Coronary artery (tissue), 2 donors: ENCODE data around the gene SUPT4H1.

Experiments used
- DNase-seq: peaks from one replicate; pipeline ENCODE4 v3.0.0-alpha.2; 2017; ENCODE audit warnings: low spot score
- H3K27ac ChIP-seq, 2 donors: fragments of 200-600 bp; sonication (generic); one replicate each; pipeline ENCODE4 v1.5.1; 2016 to 2019
- H3K4me3 ChIP-seq: fragments of 200-600 bp; sonication (generic); 2 replicates; pipeline ENCODE4 v1.5.1; 2016; ENCODE audit warnings: mild to moderate bottlenecking, moderate library complexity
- TF ChIP-seq, protein P1 (sequence below): fragments of 200-600 bp; sonication (generic); IDR thresholded peaks from one replicate; pipeline ENCODE4 v1.5.1; 2019; ENCODE audit warnings: antibody characterized with exemption

The SUPT4H1 gene

DNA sequence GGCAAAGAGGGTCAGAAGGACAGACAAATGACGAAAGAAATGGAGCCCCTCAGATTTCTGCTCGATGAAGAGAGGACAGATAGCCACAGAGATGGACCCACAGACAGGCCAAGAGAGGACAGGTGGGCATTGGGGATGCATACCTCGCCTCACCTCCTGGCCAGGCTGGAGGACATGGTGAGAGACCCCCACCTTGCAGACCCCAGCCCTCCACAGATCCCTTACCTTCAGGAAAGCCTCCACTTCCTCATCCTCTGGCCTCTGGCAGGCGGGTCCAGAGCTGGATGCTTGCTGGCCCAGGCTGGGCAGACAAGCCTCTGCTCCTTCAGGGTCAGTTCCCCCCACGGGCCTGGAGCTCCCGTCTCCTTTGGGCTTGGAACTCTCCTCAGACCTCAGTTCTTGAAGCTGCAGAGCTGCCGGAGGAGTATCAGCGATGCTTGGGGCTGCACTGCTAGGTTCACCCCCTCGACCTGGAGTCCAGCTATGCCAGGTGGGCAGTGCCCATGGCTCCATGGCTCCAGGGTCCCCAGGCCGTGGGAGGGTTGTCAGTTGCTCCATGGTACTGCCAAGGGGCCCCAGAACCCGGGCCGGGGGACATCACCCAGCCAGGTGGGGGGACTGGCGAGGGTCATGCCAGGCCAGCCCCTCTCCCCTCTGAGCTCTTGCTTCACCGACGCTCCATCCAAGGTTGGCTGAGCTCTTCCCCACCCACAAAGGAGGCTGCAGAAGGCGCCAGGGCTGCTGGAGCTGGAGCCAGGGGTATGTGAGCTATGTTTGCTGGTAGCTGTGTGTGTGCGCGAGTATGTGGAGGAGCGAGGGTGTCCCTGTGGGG lies 24.4 kb downstream of the SUPT4H1 start:
- no peak overlapping the region for H3K4me3 ChIP-seq
- DNase-seq = no peak
- TF ChIP-seq, protein P1, sequence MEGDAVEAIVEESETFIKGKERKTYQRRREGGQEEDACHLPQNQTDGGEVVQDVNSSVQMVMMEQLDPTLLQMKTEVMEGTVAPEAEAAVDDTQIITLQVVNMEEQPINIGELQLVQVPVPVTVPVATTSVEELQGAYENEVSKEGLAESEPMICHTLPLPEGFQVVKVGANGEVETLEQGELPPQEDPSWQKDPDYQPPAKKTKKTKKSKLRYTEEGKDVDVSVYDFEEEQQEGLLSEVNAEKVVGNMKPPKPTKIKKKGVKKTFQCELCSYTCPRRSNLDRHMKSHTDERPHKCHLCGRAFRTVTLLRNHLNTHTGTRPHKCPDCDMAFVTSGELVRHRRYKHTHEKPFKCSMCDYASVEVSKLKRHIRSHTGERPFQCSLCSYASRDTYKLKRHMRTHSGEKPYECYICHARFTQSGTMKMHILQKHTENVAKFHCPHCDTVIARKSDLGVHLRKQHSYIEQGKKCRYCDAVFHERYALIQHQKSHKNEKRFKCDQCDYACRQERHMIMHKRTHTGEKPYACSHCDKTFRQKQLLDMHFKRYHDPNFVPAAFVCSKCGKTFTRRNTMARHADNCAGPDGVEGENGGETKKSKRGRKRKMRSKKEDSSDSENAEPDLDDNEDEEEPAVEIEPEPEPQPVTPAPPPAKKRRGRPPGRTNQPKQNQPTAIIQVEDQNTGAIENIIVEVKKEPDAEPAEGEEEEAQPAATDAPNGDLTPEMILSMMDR = no peak
- no peak overlapping the region for H3K27ac ChIP-seq

DNA sequence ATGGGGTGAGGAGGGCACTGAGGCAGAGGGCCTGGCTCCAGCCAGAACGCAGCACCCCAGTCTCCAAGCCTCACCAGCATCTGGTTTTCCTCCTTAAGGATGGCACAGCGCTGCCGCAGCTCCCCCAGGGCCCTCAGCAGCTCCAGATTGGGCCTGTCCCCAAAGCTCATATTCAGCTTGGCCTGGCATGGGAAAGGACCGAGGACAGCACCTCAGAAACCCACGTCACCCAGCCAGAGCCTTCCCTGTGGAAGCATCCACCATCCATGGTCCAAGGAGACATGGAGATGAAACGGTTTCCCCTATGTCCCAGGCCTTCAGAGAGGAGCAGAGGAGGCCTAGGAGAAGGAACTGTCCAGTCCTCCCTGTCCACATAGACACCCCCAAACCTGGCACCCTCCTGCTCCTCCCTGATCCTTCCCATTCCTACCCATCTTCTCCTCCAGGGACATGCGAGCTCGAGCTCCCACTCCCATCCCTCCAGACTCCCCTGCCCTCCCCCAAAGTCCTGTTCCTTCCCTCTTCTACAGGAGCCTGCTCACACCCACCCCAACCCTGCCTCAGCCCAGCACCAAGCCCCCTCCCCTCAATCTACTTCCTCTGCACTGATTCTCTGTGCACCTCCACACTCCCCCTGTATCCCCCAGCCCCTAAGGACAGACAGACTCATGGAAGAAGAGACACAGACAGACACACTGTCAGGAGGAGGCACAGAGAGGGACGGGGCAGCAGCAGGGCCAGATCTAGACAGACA lies 25.2 kb downstream of the SUPT4H1 start:
- Histone ChIP-seq H3K4me3 (no peak overlapping the region), H3K27ac (no peak overlapping the region)
- TF ChIP-seq, protein P1 = no peak
- DNase-seq = no peak

DNA sequence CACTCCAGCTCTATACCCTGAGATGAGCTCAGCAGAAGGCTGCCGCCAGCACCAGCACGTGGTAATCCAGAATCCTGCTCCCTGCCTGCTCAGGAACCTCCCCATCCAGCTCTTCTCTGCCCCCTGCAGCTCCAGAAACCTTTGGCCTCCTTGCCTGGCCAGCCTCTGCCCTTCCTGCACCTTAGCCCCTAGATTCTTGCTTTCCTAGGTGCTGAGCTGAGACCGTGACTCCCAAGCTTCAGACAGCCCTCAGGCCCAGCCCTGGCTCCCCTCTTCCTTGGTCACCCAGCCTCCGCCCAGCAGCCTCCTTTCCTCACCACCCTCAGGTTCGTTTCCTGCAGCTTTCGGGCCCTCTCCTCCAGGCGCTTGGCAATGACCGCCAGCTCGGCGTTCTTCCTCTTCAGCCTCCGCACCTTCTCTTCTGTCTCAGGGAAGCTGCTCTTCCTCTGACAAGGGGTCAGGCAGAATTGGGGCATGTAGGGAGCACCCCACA lies 26.0 kb downstream of the SUPT4H1 start:
- H3K27ac ChIP-seq = no peak overlapping the region
- DNase-seq = no peak
- H3K4me3 ChIP-seq = no peak overlapping the region
- TF ChIP-seq, protein P1 = no peak

DNA sequence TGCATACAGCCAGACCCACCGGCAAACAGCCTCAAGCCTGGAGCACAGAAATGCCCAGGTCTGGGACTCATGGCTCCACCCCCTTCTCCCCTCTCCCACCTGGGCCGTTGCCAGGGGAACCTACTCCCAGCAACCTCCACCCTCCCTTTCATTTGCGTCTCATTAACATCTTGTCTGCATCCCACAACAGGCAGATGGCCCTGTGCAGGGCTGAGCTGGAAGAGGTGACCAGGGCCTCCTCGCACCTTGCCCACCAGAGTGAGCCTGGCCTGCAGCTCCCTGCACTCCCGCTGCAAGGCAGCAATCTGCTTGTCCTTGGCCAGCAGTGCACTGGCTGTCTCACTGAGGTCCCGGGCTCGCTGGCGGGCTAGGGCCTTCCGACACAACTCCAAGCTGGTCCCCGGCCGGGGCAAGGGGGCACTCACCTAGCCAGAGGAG lies 26.7 kb downstream of the SUPT4H1 start:
- TF ChIP-seq, protein P1 = no peak
- DNase-seq = no peak
- Histone ChIP-seq H3K27ac (no peak overlapping the region), H3K4me3 (peak overlapping the region; percentile 80)

DNA sequence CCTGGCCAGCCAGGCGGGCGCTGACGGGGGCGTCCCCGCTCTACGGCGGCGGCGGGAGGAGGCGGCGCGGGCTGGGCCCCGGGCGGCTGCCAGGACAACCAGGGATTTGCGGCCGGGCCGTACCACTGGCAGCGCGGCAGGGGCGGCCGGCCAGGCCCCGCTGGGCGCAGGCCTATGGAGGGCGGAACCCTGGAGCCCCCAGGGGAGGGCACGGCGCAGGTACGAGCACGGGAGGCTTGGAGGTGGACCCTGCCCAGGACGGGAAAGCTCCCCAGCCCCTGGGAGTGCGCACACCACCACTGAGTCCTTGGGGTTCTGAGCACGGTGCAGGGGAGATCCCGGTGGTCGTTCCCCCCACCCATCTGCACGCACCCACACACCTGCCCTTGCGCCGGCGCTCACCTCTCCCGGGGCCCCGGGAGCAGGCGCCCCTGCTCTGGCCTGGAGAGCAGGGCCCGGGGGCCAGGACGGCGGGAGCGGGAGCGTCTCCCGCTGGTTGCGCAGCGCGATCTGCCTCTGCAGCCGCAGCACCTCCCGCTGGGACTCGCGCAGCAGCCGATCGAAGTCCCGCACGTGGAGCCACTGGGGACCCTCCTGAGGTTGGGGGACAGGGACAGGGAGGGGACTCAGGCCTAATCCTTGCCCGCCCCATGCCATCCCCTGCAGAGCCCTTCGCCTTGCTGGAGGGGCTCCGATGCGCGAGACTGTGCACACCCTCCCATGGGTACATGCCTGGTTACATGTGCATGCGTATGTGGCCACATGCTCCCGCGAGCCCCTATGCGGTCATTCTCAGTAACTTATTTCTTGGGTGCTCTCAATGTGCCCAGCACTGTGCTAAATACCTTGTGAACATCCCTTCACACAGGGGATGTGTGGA lies 27.4 kb downstream of the SUPT4H1 start:
- no peak for DNase-seq
- TF ChIP-seq, protein P1 = no peak
- Histone ChIP-seq H3K27ac (peak overlapping the region; percentile 16 to 75), H3K4me3 (peak overlapping the region; percentile 80)

DNA sequence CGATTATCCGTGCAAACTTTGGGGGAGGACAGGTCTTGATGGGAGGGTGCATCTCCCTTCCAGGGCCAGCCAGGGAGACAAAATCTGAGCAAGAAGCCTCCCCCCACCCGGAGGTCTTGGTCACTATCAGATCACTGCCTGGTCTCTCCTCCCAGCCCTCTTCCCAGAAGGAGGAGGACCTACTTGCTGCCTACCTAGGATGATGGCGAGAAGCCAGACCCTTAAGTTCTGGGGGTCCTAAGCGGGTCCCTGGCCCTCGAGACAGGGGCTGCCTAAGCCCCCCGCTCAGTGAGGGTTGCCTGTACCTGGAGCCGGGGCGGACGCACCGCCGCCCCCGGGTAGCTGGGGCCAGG lies 28.0 kb downstream of the SUPT4H1 start:
- TF ChIP-seq, protein P1 = no peak
- Histone ChIP-seq H3K27ac (peak overlapping the region; percentile 16 to 75), H3K4me3 (peak overlapping the region; percentile 80)
- DNase-seq = no peak
